Uterus (tissue), 2 donors: ENCODE data around the gene SAMD10.

Source experiments
- POLR2A ChIP-seq, 2 donors: fragments of 450-650 bp; IDR thresholded peaks; one replicate each; pipeline ENCODE4 v1.6.1; 2016; ENCODE audit warnings: antibody characterized with exemption in 2 of 2, mild to moderate bottlenecking in 1 of 2, moderate library complexity in 1 of 2
- TF ChIP-seq, protein P1 (sequence below), 4 experiments: fragments of 200-600 bp in 2 of 4; fragments of 450-650 bp in 2 of 4; sonication (generic) in 2 of 4; IDR thresholded peaks; one replicate each; pipeline ENCODE4 v1.5.1; 2016 to 2019; ENCODE audit warnings: antibody characterized with exemption in 4 of 4, mild to moderate bottlenecking in 2 of 4, moderate library complexity in 1 of 4

DNA sequence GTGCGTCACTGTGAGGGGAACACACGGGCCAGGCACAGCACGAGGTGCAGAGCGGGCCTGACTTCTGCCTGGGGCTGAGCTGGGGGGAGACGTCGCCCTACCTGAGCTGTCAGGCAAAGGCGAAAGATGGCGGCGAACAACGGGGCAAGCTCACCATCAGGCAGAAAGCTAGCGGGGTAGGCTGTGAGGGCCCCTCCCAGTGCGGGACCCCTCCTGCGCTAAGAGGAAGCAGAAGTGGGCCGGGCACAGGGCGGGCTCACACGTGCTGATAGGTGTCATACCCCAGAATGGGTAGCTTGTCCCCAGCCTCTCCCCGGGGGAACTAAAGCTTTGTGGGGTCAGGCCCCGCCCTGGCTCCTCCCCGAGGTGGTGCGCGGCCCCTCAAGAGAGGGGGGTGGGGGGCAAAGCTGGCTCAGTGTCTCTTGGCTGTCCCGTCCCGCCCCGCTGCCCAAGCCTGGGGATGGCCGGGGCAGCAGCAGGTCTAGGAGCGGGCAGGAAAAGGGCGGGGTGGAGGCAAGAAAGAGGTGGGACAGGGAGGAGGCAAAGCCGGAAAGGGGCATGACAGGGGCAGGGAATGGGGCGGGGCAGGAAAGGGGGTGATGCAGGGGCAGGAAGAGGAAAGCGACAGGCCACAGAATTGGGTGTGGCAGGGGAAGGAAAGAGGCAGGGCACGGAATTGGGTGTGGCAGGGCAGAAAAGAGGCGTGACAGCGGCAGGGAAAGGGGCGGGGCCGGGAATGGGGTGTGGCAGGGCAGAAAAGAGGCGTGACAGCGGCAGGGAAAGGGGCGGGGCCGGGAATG is 38.0 kb downstream of the SAMD10 start:
- TF ChIP-seq, protein P1, sequence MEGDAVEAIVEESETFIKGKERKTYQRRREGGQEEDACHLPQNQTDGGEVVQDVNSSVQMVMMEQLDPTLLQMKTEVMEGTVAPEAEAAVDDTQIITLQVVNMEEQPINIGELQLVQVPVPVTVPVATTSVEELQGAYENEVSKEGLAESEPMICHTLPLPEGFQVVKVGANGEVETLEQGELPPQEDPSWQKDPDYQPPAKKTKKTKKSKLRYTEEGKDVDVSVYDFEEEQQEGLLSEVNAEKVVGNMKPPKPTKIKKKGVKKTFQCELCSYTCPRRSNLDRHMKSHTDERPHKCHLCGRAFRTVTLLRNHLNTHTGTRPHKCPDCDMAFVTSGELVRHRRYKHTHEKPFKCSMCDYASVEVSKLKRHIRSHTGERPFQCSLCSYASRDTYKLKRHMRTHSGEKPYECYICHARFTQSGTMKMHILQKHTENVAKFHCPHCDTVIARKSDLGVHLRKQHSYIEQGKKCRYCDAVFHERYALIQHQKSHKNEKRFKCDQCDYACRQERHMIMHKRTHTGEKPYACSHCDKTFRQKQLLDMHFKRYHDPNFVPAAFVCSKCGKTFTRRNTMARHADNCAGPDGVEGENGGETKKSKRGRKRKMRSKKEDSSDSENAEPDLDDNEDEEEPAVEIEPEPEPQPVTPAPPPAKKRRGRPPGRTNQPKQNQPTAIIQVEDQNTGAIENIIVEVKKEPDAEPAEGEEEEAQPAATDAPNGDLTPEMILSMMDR (IDR thresholded peaks at IDR 0.05), result no peak
- no peak for TF ChIP-seq POLR2A (IDR thresholded peaks at IDR 0.05)
